Measurements from ENCODE around the gene TIMD4.

Gene TIMD4

DNA sequence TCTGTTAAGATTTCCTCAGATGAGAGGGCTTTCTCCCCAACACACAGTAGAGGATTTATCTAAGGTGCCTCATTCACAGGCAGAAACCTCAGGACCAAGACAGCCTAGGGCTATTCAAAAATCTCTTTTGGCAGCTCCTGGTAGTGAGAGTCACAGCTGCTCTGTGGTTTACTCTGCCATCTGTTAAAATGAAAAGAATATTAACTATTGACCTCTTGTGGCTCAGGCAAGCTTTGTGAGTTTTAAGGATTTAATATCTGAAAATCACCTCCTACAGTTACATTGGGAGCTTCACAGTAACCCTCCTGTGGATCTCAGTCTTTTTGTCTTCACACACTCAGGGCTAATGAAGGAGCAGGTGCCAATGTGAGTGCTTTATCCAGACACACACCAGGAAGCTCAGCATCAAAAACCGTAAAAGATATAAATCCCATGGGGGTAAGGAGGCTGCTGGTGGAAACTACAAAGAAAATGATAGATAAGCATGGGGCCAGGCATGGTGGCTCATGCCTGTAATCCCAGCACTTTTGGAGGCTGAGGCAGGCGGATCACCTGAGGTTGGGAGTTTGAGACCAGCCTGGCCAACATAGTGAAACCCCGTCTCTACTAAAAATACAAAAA lies 83.3 kb downstream of the TIMD4 start:
- no peak for ATAC-seq

DNA sequence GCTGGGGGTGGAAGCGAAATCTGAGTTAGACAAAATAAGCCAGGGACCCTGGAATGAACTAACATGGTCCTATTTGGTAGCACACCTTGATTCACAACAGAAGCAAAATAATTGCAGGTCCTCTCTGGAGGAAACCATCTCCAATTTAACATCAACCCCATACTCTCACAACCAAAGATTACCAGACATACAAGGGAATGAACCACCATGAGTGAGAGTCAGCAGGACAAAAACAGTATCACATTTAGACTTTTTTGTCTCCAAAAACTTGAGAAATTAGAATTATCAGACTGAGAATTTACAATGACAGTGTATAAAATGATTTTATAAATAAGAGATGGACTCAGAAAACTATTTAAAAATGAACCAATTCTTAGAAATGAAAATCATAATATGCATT lies 91.8 kb downstream of the TIMD4 start:
- ATAC-seq, result no peak
- TF ChIP-seq ZNF8 (CRISPR knock-in tag; IDR thresholded peaks at IDR 0.05), result no peak
- TF ChIP-seq ESRRG (CRISPR knock-in tag; IDR thresholded peaks at IDR 0.05), result no peak
- TF ChIP-seq ARNTL (CRISPR knock-in tag; IDR thresholded peaks at IDR 0.05; ENCODE audit: borderline replicate concordance, low read depth), result no peak
- TF ChIP-seq, protein P1, sequence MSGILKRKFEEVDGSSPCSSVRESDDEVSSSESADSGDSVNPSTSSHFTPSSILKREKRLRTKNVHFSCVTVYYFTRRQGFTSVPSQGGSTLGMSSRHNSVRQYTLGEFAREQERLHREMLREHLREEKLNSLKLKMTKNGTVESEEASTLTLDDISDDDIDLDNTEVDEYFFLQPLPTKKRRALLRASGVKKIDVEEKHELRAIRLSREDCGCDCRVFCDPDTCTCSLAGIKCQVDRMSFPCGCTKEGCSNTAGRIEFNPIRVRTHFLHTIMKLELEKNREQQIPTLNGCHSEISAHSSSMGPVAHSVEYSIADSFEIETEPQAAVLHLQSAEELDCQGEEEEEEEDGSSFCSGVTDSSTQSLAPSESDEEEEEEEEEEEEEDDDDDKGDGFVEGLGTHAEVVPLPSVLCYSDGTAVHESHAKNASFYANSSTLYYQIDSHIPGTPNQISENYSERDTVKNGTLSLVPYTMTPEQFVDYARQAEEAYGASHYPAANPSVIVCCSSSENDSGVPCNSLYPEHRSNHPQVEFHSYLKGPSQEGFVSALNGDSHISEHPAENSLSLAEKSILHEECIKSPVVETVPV (CRISPR knock-in tag; IDR thresholded peaks at IDR 0.05), result no peak
- TF ChIP-seq, protein P2, sequence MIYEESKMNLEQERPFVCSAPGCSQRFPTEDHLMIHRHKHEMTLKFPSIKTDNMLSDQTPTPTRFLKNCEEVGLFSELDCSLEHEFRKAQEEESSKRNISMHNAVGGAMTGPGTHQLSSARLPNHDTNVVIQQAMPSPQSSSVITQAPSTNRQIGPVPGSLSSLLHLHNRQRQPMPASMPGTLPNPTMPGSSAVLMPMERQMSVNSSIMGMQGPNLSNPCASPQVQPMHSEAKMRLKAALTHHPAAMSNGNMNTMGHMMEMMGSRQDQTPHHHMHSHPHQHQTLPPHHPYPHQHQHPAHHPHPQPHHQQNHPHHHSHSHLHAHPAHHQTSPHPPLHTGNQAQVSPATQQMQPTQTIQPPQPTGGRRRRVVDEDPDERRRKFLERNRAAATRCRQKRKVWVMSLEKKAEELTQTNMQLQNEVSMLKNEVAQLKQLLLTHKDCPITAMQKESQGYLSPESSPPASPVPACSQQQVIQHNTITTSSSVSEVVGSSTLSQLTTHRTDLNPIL (CRISPR knock-in tag; IDR thresholded peaks at IDR 0.05; ENCODE audit: low read depth), result no peak
- no peak for TF ChIP-seq ZFP3 (CRISPR knock-in tag; IDR thresholded peaks at IDR 0.05)
- no peak for TF ChIP-seq ZNF70 (CRISPR knock-in tag; IDR thresholded peaks at IDR 0.05)
- TF ChIP-seq BACH2 (CRISPR knock-in tag; IDR thresholded peaks at IDR 0.05; ENCODE audit: borderline replicate concordance), result no peak
- no peak for TF ChIP-seq ZC3H10 (CRISPR knock-in tag; IDR thresholded peaks at IDR 0.05)
- TF ChIP-seq ZNF565 (CRISPR knock-in tag; conservative IDR thresholded peaks at IDR 0.05; ENCODE audit: low read depth), result no peak
- TF ChIP-seq, protein P3, sequence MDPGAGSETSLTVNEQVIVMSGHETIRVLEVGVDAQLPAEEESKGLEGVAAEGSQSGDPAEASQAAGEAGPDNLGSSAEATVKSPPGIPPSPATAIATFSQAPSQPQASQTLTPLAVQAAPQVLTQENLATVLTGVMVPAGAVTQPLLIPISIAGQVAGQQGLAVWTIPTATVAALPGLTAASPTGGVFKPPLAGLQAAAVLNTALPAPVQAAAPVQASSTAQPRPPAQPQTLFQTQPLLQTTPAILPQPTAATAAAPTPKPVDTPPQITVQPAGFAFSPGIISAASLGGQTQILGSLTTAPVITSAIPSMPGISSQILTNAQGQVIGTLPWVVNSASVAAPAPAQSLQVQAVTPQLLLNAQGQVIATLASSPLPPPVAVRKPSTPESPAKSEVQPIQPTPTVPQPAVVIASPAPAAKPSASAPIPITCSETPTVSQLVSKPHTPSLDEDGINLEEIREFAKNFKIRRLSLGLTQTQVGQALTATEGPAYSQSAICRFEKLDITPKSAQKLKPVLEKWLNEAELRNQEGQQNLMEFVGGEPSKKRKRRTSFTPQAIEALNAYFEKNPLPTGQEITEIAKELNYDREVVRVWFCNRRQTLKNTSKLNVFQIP (CRISPR knock-in tag; IDR thresholded peaks at IDR 0.05; ENCODE audit: borderline replicate concordance, low read depth), result no peak
- TF ChIP-seq, protein P4, sequence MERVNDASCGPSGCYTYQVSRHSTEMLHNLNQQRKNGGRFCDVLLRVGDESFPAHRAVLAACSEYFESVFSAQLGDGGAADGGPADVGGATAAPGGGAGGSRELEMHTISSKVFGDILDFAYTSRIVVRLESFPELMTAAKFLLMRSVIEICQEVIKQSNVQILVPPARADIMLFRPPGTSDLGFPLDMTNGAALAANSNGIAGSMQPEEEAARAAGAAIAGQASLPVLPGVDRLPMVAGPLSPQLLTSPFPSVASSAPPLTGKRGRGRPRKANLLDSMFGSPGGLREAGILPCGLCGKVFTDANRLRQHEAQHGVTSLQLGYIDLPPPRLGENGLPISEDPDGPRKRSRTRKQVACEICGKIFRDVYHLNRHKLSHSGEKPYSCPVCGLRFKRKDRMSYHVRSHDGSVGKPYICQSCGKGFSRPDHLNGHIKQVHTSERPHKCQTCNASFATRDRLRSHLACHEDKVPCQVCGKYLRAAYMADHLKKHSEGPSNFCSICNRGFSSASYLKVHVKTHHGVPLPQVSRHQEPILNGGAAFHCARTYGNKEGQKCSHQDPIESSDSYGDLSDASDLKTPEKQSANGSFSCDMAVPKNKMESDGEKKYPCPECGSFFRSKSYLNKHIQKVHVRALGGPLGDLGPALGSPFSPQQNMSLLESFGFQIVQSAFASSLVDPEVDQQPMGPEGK (CRISPR knock-in tag; IDR thresholded peaks at IDR 0.05; ENCODE audit: borderline replicate concordance), result no peak
- no peak for TF ChIP-seq OSR1 (CRISPR knock-in tag; IDR thresholded peaks at IDR 0.05)

More for the DNA sequence above, 83.3 kb downstream of the TIMD4 start:
- TF ChIP-seq PPARA (CRISPR knock-in tag; IDR thresholded peaks at IDR 0.05; ENCODE audit: borderline replicate concordance) (no peak), ZNF8 (CRISPR knock-in tag; IDR thresholded peaks at IDR 0.05) (no peak), TOX (CRISPR knock-in tag; IDR thresholded peaks at IDR 0.05; ENCODE audit: borderline replicate concordance) (no peak), GLIS3 (CRISPR knock-in tag; IDR thresholded peaks at IDR 0.05) (no peak), SNAI2 (CRISPR knock-in tag; IDR thresholded peaks at IDR 0.05) (no peak), CSDC2 (CRISPR knock-in tag; IDR thresholded peaks at IDR 0.05) (no peak), OSR1 (CRISPR knock-in tag; IDR thresholded peaks at IDR 0.05) (no peak)
- TF ChIP-seq, protein P5, sequence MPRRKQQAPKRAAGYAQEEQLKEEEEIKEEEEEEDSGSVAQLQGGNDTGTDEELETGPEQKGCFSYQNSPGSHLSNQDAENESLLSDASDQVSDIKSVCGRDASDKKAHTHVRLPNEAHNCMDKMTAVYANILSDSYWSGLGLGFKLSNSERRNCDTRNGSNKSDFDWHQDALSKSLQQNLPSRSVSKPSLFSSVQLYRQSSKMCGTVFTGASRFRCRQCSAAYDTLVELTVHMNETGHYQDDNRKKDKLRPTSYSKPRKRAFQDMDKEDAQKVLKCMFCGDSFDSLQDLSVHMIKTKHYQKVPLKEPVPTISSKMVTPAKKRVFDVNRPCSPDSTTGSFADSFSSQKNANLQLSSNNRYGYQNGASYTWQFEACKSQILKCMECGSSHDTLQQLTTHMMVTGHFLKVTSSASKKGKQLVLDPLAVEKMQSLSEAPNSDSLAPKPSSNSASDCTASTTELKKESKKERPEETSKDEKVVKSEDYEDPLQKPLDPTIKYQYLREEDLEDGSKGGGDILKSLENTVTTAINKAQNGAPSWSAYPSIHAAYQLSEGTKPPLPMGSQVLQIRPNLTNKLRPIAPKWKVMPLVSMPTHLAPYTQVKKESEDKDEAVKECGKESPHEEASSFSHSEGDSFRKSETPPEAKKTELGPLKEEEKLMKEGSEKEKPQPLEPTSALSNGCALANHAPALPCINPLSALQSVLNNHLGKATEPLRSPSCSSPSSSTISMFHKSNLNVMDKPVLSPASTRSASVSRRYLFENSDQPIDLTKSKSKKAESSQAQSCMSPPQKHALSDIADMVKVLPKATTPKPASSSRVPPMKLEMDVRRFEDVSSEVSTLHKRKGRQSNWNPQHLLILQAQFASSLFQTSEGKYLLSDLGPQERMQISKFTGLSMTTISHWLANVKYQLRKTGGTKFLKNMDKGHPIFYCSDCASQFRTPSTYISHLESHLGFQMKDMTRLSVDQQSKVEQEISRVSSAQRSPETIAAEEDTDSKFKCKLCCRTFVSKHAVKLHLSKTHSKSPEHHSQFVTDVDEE (CRISPR knock-in tag; IDR thresholded peaks at IDR 0.05), result no peak
- TF ChIP-seq, protein P4 (CRISPR knock-in tag; IDR thresholded peaks at IDR 0.05; ENCODE audit: borderline replicate concordance), result no peak
